ENCODE data around the gene USP5. TPM values are rescaled to one million over a fixed set of nuclear protein-coding genes. Genes with fewer than 3 reads are reported as not detected.
"Not testable (repeated sequence)": the region's sequence is repeated elsewhere in the genome, so short reads cannot be mapped to it uniquely, and the experiment has no call there.

USP5 gene
- total RNA-seq, 1 experiment from 2014 or later = 308 TPM

- Histone ChIP-seq H3K4me3 (peak within 1 kb of the TSS; percentile 86), H4K20me1 (ENCODE audit: insufficient read depth) (no peaks in the 10 kb centered on the region), H3K9me2 (ENCODE audit: insufficient read depth) (no peaks in the 10 kb centered on the region), H3K27ac (0 out of 2 replicates have a peak within 1 kb of the TSS, but pooled peaks have one; percentile 1), H3K36me3 (ENCODE audit: low read depth) (no peaks in the 10 kb centered on the region), H3K79me2 (ENCODE audit: low read depth) (no peaks in the 10 kb centered on the region), H3K4me2 (peak within 1 kb of the TSS; percentile 97), H2AFZ (peak within 1 kb of the TSS; percentile 97), H3K4me1 (replicated peaks; ENCODE audit: insufficient read depth) (peaks cover 22% of the 10 kb centered on the region), H3F3A (ENCODE audit: insufficient read depth, low read depth) (peaks cover 31% of the 10 kb centered on the region; the same call in 1 of the 2 replicates), H3K9me3 (ENCODE audit: insufficient read depth, low read depth) (no peaks in the 10 kb centered on the region), H3K27me3 (ENCODE audit: insufficient read depth, low read depth) (no peaks in the 10 kb centered on the region)
- CTCF ChIA-PET = interaction anchor here (0.7 to 2.2 kb wide), 3 partner anchors 13 to 32 kb away, joined by 3 to 14 read pairs (median 7); partner anchors contain the start of gene SPSB2
- intact Hi-C loops (cut with micrococcal nuclease; ENCODE audit: unreplicated experiment) = loop anchor here (2.0 kb wide), 1 partner anchor 52 kb away; the partner anchor contains the start of gene USP5
- TSS peak; percentile 57 for BruUV-seq (replicated peaks)
- TF ChIP-seq, protein P1, sequence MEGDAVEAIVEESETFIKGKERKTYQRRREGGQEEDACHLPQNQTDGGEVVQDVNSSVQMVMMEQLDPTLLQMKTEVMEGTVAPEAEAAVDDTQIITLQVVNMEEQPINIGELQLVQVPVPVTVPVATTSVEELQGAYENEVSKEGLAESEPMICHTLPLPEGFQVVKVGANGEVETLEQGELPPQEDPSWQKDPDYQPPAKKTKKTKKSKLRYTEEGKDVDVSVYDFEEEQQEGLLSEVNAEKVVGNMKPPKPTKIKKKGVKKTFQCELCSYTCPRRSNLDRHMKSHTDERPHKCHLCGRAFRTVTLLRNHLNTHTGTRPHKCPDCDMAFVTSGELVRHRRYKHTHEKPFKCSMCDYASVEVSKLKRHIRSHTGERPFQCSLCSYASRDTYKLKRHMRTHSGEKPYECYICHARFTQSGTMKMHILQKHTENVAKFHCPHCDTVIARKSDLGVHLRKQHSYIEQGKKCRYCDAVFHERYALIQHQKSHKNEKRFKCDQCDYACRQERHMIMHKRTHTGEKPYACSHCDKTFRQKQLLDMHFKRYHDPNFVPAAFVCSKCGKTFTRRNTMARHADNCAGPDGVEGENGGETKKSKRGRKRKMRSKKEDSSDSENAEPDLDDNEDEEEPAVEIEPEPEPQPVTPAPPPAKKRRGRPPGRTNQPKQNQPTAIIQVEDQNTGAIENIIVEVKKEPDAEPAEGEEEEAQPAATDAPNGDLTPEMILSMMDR (conservative IDR thresholded peaks at IDR 0.05) = no peak
- DNase-seq = peak; percentile 93 to 98
- POLR2A ChIA-PET (ENCODE audit: unreplicated experiment) = interaction anchor here (0.7 to 1.0 kb wide), 3 partner anchors 32 to 138 kb away, joined by 5 to 16 read pairs (median 9); partner anchors contain the start of genes PTMS and SPSB2
These were observed 52.6 kb downstream of the USP5 start, which contains the start of gene LRRC23 for GRCh38 chr12:6904280-6905276. TSS of gene LRRC23 (plus strand) at chr12:6904822. CDS start at chr12:6905634, 812 bp downstream.

- H3K79me2 ChIP-seq (ENCODE audit: low read depth) = no peaks in the 10 kb centered on the region
- intact Hi-C loops (cut with micrococcal nuclease; ENCODE audit: unreplicated experiment) = loop anchor here (2.0 kb wide), 1 partner anchor 53 kb away; the partner anchor contains the start of gene USP5
- no peak for TF ChIP-seq EZH2 (IDR thresholded peaks at IDR 0.05; ENCODE audit: low read depth)
- TF ChIP-seq, protein P1 (conservative IDR thresholded peaks at IDR 0.05) = no peak
- no TSS peak for BruUV-seq (replicated peaks)
- ChIA-PET CTCF (interaction anchor here (0.7 kb wide), 1 partner anchor 15 kb away, joined by 14 read pairs; no protein-coding TSS in a partner anchor), POLR2A (ENCODE audit: unreplicated experiment) (interaction anchor here (0.6 to 0.7 kb wide), 4 partner anchors 8 to 139 kb away, joined by 4 to 16 read pairs (median 10); partner anchors contain the start of gene PTMS)
- H3K4me2 ChIP-seq = peak overlapping the region; percentile 97
- H3K27me3 ChIP-seq (ENCODE audit: insufficient read depth, low read depth) = no peaks in the 10 kb centered on the region
- H3K9me2 ChIP-seq (ENCODE audit: insufficient read depth) = no peaks in the 10 kb centered on the region
- H3K4me1 ChIP-seq (replicated peaks; ENCODE audit: insufficient read depth) = peaks cover 22% of the 10 kb centered on the region
- H3K4me3 ChIP-seq = peak overlapping the region; percentile 86
- no peaks in the 10 kb centered on the region for H3K36me3 ChIP-seq (ENCODE audit: low read depth)
- no peaks in the 10 kb centered on the region for H4K20me1 ChIP-seq (ENCODE audit: insufficient read depth)
- no peak overlapping the region for H3K27ac ChIP-seq
- no peak overlapping the region; the same call in 1 of the 2 replicates for H2AFZ ChIP-seq
- H3F3A ChIP-seq (ENCODE audit: insufficient read depth, low read depth) = peaks cover 24% of the 10 kb centered on the region; the same call in 1 of the 2 replicates
- DNase-seq = no peak
- H3K9me3 ChIP-seq (ENCODE audit: insufficient read depth, low read depth) = no peaks in the 10 kb centered on the region
These were observed 53.6 kb downstream of the USP5 start for GRCh38 chr12:6905414-6906040.

DNA sequence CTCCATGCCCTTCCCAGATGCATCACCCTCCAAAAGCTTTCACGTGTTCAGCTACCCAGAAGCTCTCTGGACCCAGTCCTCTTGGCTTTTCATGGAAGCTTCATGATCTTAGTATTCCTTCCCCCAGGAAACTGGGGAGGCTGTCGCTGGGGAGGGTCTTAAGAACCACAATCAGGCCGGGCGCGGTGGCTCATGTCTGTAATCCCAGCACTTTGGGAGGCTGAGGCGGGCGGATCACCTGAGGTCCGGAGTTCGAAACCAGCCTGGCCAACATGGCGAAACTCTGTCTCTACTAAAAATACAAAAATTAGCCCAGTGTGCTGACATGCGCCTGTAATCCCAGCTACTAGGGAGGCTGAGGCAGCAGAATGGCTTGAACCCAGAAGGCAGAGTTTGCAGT, 56.2 kb downstream of the USP5 start:
- not testable (repeated sequence) for DNase-seq; H3K9me2 ChIP-seq (ENCODE audit: insufficient read depth)

More for the DNA sequence above, 56.2 kb downstream of the USP5 start:
- H3K4me3 ChIP-seq; H3K27me3 ChIP-seq (ENCODE audit: insufficient read depth, low read depth); H3K27ac ChIP-seq; H3K36me3 ChIP-seq (ENCODE audit: low read depth); H3K4me2 ChIP-seq; H4K20me1 ChIP-seq (ENCODE audit: insufficient read depth); BruUV-seq (replicated peaks); intact Hi-C loops (cut with micrococcal nuclease; ENCODE audit: unreplicated experiment); H2AFZ ChIP-seq; H3K9me3 ChIP-seq (ENCODE audit: insufficient read depth, low read depth); H3K79me2 ChIP-seq (ENCODE audit: low read depth): not testable (repeated sequence)
- Histone ChIP-seq H3K4me1 (replicated peaks; ENCODE audit: insufficient read depth) (peaks cover 18% of the 10 kb centered on the region), H3F3A (ENCODE audit: insufficient read depth, low read depth) (peaks cover 20% of the 10 kb centered on the region; the same call in 1 of the 2 replicates)
- ChIA-PET CTCF (interaction anchor here (0.7 kb wide), 2 partner anchors 21 to 36 kb away, joined by 7 to 28 read pairs; no protein-coding TSS in a partner anchor), POLR2A (ENCODE audit: unreplicated experiment) (interaction anchor here (0.6 to 0.7 kb wide), 3 partner anchors 17 to 219 kb away, joined by 3 to 8 read pairs (median 4); partner anchors contain the start of gene ZNF384)
